Measurements from ENCODE around the gene PTPRC.

DNA sequence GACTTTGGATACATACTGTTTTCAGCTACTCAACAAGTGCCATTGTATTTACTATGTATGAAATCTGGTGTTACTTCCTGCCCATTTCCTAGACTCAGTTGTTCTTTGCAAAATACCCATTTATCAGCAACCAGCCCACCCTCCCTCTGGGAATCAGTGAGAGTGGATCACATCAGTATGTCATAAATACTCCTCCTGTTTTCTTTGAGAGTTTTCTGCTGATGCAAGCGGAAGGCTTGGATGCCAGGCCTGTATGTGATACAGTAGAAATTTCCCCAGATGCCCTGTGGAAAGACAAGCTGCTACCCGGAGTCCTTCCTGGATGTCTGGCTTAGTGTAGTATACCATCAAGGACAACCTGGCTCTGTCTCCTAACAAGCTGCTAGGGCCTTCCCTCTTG lies 2.4 kb upstream of the PTPRC start:
- no peak for TF ChIP-seq POLR2A (IDR thresholded peaks at IDR 0.05; ENCODE audit: low read depth, low read length)
- no peak for TF ChIP-seq POLR2AphosphoS5 (IDR thresholded peaks at IDR 0.05; ENCODE audit: low read depth, low read length)
- no peak for TF ChIP-seq TAF1 (IDR thresholded peaks at IDR 0.05; ENCODE audit: low read depth, low read length)

Data from GM12891 (cell line).